ENCODE data around the gene AK9.

The AK9 gene

GRCh38 chr6:109455437-109456110, 235.4 kb downstream of the AK9 start, which contains the start of gene MICAL1:
TSS of gene MICAL1 (minus strand) at chr6:109455772. CDS start at chr6:109454196, 1,576 bp downstream.
- WGBS (ENCODE audit: extremely low coverage, insufficient coverage, insufficient read length): no CpG with 5 or more reads among the region's 70 CpGs
- peak within 1 kb of the TSS; percentile 98 for H3K4me2 ChIP-seq (ENCODE audit: low read length)
- no peak within 1 kb of the TSS for H3K23ac ChIP-seq (ENCODE audit: low read length)
- peak within 1 kb of the TSS; percentile 83 for H4K12ac ChIP-seq (ENCODE audit: low read depth, low read length)
- peak within 1 kb of the TSS; percentile 79 for H2AFZ ChIP-seq (ENCODE audit: insufficient read depth, low read length, poor library complexity)
- peak within 1 kb of the TSS; percentile 90 for H3K14ac ChIP-seq (ENCODE audit: low read length)
- peak within 1 kb of the TSS; percentile 86 for H3K18ac ChIP-seq (ENCODE audit: low read length)
- peak within 1 kb of the TSS; percentile 93 for H4K91ac ChIP-seq (ENCODE audit: low read depth, low read length)
- H3K79me1 ChIP-seq (ENCODE audit: low read length): peaks cover 9% of the 10 kb centered on the region
- H3K4me1 ChIP-seq (ENCODE audit: control insufficient read depth in 1 of 2, insufficient read depth in 2 of 2, low read length in 2 of 2): peaks cover 5 to 9% of the 10 kb centered on the region in 2 experiments
- H3K79me2 ChIP-seq (ENCODE audit: control insufficient read depth, insufficient read depth, low read length, poor library complexity): peaks cover 7% of the 10 kb centered on the region
- peak within 1 kb of the TSS; percentile 73 for H2BK120ac ChIP-seq (ENCODE audit: insufficient read depth, low read length, poor library complexity)
- DNase-seq: peak; percentile 36 to 56
- peak within 1 kb of the TSS; percentile 79 for H3K4me3 ChIP-seq (ENCODE audit: low read depth, low read length)
- H3K27me3 ChIP-seq (ENCODE audit: insufficient read depth, low read length): no peaks in the 10 kb centered on the region
- peak within 1 kb of the TSS; percentile 10 for H3K27ac ChIP-seq (ENCODE audit: low read depth, low read length)
- peaks cover 21 to 22% of the 10 kb centered on the region in 2 experiments for H3K36me3 ChIP-seq (ENCODE audit: control insufficient read depth in 1 of 2, insufficient read depth in 2 of 2, low read length in 2 of 2)
- H3K9me3 ChIP-seq (ENCODE audit: insufficient read depth, low read depth, low read length): peaks cover 1% of the 10 kb centered on the region
- peak within 1 kb of the TSS; percentile 56 for H3K4ac ChIP-seq (ENCODE audit: low read depth, low read length)
- peak within 1 kb of the TSS; percentile 80 for H3K9ac ChIP-seq (ENCODE audit: low read length)
- H4K8ac ChIP-seq (ENCODE audit: low read depth, low read length): peak within 1 kb of the TSS; percentile 83
- H2BK12ac ChIP-seq (ENCODE audit: low read length): no peak within 1 kb of the TSS
- H2BK5ac ChIP-seq (ENCODE audit: low read depth, low read length, poor library complexity): peak within 1 kb of the TSS; percentile 32
- peak within 1 kb of the TSS; percentile 75 for H2AK5ac ChIP-seq (ENCODE audit: low read length)

GRCh38 chr6:109454496-109455436, 236.2 kb downstream of the AK9 start:
- Histone ChIP-seq H4K91ac (ENCODE audit: low read depth, low read length) (peak overlapping the region; percentile 93), H3K79me1 (ENCODE audit: low read length) (peaks cover 9% of the 10 kb centered on the region), H3K18ac (ENCODE audit: low read length) (peak overlapping the region; percentile 83), H3K79me2 (ENCODE audit: control insufficient read depth, insufficient read depth, low read length, poor library complexity) (peaks cover 7% of the 10 kb centered on the region), H2AFZ (ENCODE audit: insufficient read depth, low read length, poor library complexity) (peak overlapping the region; percentile 38), H3K23ac (ENCODE audit: low read length) (no peak overlapping the region), H4K12ac (ENCODE audit: low read depth, low read length) (peak overlapping the region; percentile 83), H3K4ac (ENCODE audit: low read depth, low read length) (peak overlapping the region; percentile 56), H3K27ac (ENCODE audit: low read depth, low read length) (no peak overlapping the region), H3K4me2 (ENCODE audit: low read length) (peak overlapping the region; percentile 90), H2AK5ac (ENCODE audit: low read length) (peak overlapping the region; percentile 71), H3K36me3 (ENCODE audit: control insufficient read depth in 1 of 2, insufficient read depth in 2 of 2, low read length in 2 of 2) (peaks cover 22 to 27% of the 10 kb centered on the region in 2 experiments), H2BK5ac (ENCODE audit: low read depth, low read length, poor library complexity) (peak overlapping the region; percentile 32), H2BK120ac (ENCODE audit: insufficient read depth, low read length, poor library complexity) (peak overlapping the region; percentile 73), H3K14ac (ENCODE audit: low read length) (peak overlapping the region; percentile 90), H3K9me3 (ENCODE audit: insufficient read depth, low read depth, low read length) (peaks cover 1% of the 10 kb centered on the region), H3K4me3 (ENCODE audit: low read depth, low read length) (peak overlapping the region; percentile 79), H2BK12ac (ENCODE audit: low read length) (no peak overlapping the region), H3K4me1 (ENCODE audit: control insufficient read depth in 1 of 2, insufficient read depth in 2 of 2, low read length in 2 of 2) (peaks cover 5 to 9% of the 10 kb centered on the region in 2 experiments), H3K9ac (ENCODE audit: low read length) (peak overlapping the region; percentile 18), H4K8ac (ENCODE audit: low read depth, low read length) (peak overlapping the region; percentile 83), H3K27me3 (ENCODE audit: insufficient read depth, low read length) (no peaks in the 10 kb centered on the region)
- peak in 1 of 2 donors; percentile 59 for DNase-seq
- no CpG with 5 or more reads among the region's 48 CpGs for WGBS (ENCODE audit: extremely low coverage, insufficient coverage, insufficient read length)

- DNase-seq: no peak
- Histone ChIP-seq H3K4me1 (ENCODE audit: control insufficient read depth in 1 of 2, insufficient read depth in 2 of 2, low read length in 2 of 2) (peaks cover 5 to 9% of the 10 kb centered on the region in 2 experiments), H2BK120ac (ENCODE audit: insufficient read depth, low read length, poor library complexity) (no peak overlapping the region), H3K9ac (ENCODE audit: low read length) (no peak overlapping the region), H3K4me3 (ENCODE audit: low read depth, low read length) (no peak overlapping the region), H3K4ac (ENCODE audit: low read depth, low read length) (no peak overlapping the region), H3K18ac (ENCODE audit: low read length) (no peak overlapping the region), H3K36me3 (ENCODE audit: control insufficient read depth in 1 of 2, insufficient read depth in 2 of 2, low read length in 2 of 2) (peaks cover 31 to 35% of the 10 kb centered on the region in 2 experiments), H4K8ac (ENCODE audit: low read depth, low read length) (no peak overlapping the region), H3K9me3 (ENCODE audit: insufficient read depth, low read depth, low read length) (peaks cover 1% of the 10 kb centered on the region), H2AFZ (ENCODE audit: insufficient read depth, low read length, poor library complexity) (no peak overlapping the region), H3K27ac (ENCODE audit: low read depth, low read length) (no peak overlapping the region), H2AK5ac (ENCODE audit: low read length) (no peak overlapping the region), H3K79me1 (ENCODE audit: low read length) (peaks cover 9% of the 10 kb centered on the region), H3K4me2 (ENCODE audit: low read length) (no peak overlapping the region), H3K27me3 (ENCODE audit: insufficient read depth, low read length) (no peaks in the 10 kb centered on the region), H4K12ac (ENCODE audit: low read depth, low read length) (no peak overlapping the region), H3K14ac (ENCODE audit: low read length) (no peak overlapping the region), H3K23ac (ENCODE audit: low read length) (no peak overlapping the region), H2BK5ac (ENCODE audit: low read depth, low read length, poor library complexity) (no peak overlapping the region), H2BK12ac (ENCODE audit: low read length) (no peak overlapping the region), H3K79me2 (ENCODE audit: control insufficient read depth, insufficient read depth, low read length, poor library complexity) (peaks cover 7% of the 10 kb centered on the region), H4K91ac (ENCODE audit: low read depth, low read length) (no peak overlapping the region)
- no CpG with 5 or more reads among the region's 27 CpGs for WGBS (ENCODE audit: extremely low coverage, insufficient coverage, insufficient read length)
These were observed 237.2 kb downstream of the AK9 start for GRCh38 chr6:109453594-109454495.

GRCh38 chr6:109453156-109453555, 237.8 kb downstream of the AK9 start:
- Histone ChIP-seq H4K12ac (ENCODE audit: low read depth, low read length) (no peak overlapping the region), H3K79me1 (ENCODE audit: low read length) (peaks cover 9% of the 10 kb centered on the region), H2BK12ac (ENCODE audit: low read length) (no peak overlapping the region), H3K14ac (ENCODE audit: low read length) (no peak overlapping the region), H3K36me3 (ENCODE audit: control insufficient read depth in 1 of 2, insufficient read depth in 2 of 2, low read length in 2 of 2) (peaks cover 32 to 39% of the 10 kb centered on the region in 2 experiments), H4K91ac (ENCODE audit: low read depth, low read length) (no peak overlapping the region), H3K4ac (ENCODE audit: low read depth, low read length) (no peak overlapping the region), H2AK5ac (ENCODE audit: low read length) (no peak overlapping the region), H3K79me2 (ENCODE audit: control insufficient read depth, insufficient read depth, low read length, poor library complexity) (peaks cover 7% of the 10 kb centered on the region), H3K18ac (ENCODE audit: low read length) (no peak overlapping the region), H3K4me2 (ENCODE audit: low read length) (no peak overlapping the region), H2BK120ac (ENCODE audit: insufficient read depth, low read length, poor library complexity) (no peak overlapping the region), H2AFZ (ENCODE audit: insufficient read depth, low read length, poor library complexity) (no peak overlapping the region), H3K4me1 (ENCODE audit: control insufficient read depth in 1 of 2, insufficient read depth in 2 of 2, low read length in 2 of 2) (peaks cover 5 to 9% of the 10 kb centered on the region in 2 experiments), H4K8ac (ENCODE audit: low read depth, low read length) (no peak overlapping the region), H3K9ac (ENCODE audit: low read length) (no peak overlapping the region), H3K9me3 (ENCODE audit: insufficient read depth, low read depth, low read length) (peaks cover 1% of the 10 kb centered on the region), H3K27ac (ENCODE audit: low read depth, low read length) (no peak overlapping the region), H3K27me3 (ENCODE audit: insufficient read depth, low read length) (no peaks in the 10 kb centered on the region), H3K4me3 (ENCODE audit: low read depth, low read length) (no peak overlapping the region), H2BK5ac (ENCODE audit: low read depth, low read length, poor library complexity) (no peak overlapping the region), H3K23ac (ENCODE audit: low read length) (no peak overlapping the region)
- WGBS (ENCODE audit: extremely low coverage, insufficient coverage, insufficient read length): no CpG with 5 or more reads among the region's 2 CpGs
- no peak for DNase-seq

Data from trophoblast cell (in vitro differentiated cells and primary cell).